Measurements from ENCODE around the gene DNAH2. TPM values are rescaled to one million over a fixed set of nuclear protein-coding genes. Genes with fewer than 3 reads are reported as not detected.

Gene DNAH2
- total and polyA plus RNA-seq, 2 of the 8 experiments (the other 6 are each of a cell fraction or from before 2014, with no cell fraction given) = 0.13 to 0.18 TPM

GRCh38 chr17:7673239-7673638, 44.3 kb upstream of the DNAH2 start (continued):
- TF ChIP-seq CTCF (IDR thresholded peaks at IDR 0.05; ENCODE audit: control extremely low read depth in 1 of 3, insufficient read depth in 1 of 3, low read depth in 1 of 3, low read length in 3 of 3) = peak in 2 of 3 experiments; percentile 66 to 74; a peak in 3 of 4 replicates
